ENCODE data around the gene SPG11.
"Not testable (repeated sequence)": the region's sequence is repeated elsewhere in the genome, so short reads cannot be mapped to it uniquely, and the experiment has no call there.

The SPG11 gene

GRCh38 chr15:44550256-44550655 lies 113.2 kb downstream of the SPG11 start:
- DNase-seq: no peak

DNA sequence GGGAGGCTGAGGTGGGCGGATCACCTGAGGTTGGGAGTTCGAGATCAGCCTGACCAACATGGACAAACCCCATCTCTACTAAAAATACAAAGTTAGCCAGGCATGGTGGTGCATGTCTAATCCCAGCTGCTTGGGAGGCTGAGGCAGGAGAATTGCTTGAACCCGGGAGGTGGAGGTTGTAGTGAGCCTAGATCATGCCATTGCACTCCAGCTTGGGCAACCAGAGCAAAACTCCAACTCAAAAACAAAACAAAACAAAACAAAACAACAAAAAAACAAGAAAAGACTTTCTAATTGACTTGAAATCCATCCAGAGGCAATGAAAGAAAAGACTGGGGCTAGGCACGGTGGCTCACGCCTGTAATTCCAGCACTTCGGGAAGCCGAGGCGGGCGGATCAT lies 114.3 kb downstream of the SPG11 start:
- not testable (repeated sequence) for DNase-seq

GRCh38 chr15:44545913-44546802 lies 117.3 kb downstream of the SPG11 start:
- peak; percentile 47 for DNase-seq

DNA sequence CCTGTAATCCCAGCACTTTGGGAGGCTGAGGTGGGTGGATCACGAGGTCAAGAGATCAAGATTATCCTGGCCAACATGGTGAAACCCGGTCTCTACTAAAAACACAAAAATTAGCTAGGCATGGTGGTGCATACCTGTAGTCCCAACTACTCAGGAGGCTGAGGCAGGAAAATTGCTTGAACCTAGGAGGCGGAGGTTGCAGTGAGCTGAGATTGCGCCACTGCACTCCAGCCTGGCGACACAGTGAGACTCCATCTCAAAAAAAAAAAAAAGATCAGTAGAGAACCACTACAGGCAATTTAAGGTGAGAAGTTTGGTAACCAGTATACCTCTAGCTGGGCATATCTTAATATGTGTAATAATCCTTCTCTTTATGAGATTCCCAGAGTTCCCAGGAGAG lies 118.7 kb downstream of the SPG11 start:
- not testable (repeated sequence) for DNase-seq

DNA sequence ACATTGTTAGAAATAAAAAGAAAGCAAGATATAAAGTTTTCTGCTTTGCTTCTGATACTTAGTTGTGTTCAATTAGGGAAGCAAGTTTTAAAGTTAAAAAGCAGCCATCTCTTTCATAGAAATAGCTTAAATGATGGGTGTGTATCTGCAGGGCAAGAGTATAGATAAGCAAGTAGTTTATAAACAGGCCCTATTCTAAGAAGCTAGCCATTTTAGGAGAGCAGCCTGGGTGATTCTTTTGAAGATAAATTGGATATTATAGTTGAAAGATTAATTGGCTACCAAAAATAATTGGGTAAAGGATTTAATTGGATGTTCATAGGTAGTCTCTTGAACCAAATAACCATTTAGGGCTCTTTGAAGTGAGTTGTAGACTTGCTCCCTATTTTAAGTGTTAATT lies 120.9 kb downstream of the SPG11 start:
- no peak for DNase-seq

- no peak for DNase-seq
Measured at GRCh38 chr15:44541282-44541958, 122.0 kb downstream of the SPG11 start.

- peak; percentile 34 for DNase-seq
Measured at GRCh38 chr15:44537735-44538240, 125.7 kb downstream of the SPG11 start.

DNA sequence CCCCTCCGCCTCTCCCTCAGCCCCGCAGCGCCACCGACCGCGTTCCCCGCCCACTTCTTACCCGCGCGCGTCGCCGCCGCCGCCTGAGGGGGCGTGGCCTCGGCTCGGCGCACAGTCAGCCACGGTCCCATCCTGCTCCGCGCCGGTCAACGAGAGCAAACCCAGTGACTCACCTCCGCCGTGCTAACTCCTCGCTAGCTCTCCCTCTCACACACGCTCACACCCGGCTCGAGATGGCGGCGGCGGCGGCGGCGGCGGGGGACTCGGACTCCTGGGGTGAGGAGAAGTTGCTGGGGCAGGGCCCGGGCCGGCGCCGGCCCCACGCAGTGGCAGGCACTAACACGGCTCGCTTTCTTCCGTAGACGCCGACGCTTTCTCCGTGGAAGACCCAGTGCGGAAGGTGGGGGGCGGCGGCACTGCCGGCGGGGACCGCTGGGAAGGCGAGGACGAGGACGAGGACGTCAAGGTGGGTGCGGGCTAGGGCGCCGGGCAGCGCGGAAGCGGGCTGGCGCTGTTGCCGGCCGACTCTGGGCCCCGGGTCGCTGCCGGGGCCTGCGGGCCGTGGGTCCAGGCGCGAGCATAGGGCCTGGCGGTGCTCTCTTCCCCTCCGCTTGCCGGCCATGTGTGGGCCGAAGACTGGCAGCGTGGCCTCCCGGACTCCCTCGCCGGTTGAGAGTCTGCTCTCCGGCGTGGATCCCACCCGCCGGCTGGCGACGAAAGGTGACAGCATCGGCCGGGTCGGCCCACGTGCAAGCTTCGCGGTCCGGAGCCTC lies 126.3 kb downstream of the SPG11 start, which contains the start of gene EIF3J:
Gene EIF3J, plus strand, starts transcription at position 186 of the 773 bp plus-strand sequence. Its CDS starts 48 bp downstream, at position 234.
- DNase-seq: peak; percentile 96

DNA sequence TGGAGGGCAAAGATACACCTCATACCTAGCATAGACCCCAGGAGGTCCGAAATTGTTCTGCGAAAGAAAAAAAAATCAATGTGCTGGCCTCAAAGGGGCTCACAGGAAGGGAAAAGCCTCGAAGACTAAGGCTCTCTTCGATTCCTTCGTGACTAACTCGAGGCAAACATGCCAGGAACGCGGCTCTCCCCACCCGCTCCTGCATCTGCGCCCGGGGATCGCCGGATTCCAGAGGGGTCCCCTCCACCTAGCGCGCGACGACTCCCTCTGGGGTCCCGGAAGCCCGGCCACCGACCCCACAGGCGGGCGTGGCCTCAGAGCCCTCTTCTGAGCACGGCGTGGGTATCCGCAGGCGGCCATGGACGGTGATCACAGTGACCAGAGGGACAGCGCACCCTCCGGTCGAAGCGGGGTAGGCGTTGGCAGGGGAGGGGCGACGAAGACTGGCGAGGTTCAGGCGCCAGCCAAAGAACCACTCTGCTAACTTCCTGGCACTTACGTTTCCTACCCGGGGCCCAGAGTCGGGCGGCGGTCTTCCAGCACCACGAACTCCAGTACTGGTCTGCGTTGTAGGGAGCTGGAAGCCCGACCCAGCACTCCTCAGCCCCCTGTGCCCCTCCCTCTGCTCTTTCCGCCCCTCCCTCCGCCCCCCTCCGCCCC lies 127.0 kb downstream of the SPG11 start:
- no peak for DNase-seq

GRCh38 chr15:44535523-44536301 lies 127.8 kb downstream of the SPG11 start:
- DNase-seq: no peak

- DNase-seq: no peak
Measured at GRCh38 chr15:44535092-44535491, 128.4 kb downstream of the SPG11 start.

DNA sequence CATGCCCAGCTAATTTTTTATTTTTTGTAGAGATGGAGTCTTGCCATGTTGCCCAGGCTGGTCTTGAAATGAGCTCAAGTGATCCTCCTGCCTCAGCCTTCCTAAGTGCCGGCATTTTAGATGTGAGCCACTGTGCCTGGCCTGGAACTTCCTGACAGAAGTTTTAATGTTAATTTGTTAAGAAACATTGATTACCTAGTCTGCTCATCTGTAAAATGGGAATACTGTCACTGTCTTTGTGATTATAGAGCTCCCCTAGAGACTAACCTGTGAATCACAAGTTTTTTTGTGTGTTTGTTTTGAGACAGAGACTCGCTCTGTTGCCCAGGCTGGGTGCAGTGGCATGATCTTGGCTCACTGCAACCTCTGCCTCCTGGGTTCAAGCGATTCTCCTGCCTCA lies 130.8 kb downstream of the SPG11 start:
- DNase-seq: peak; percentile 13

GRCh38 chr15:44532275-44532674 lies 131.2 kb downstream of the SPG11 start:
- DNase-seq: not testable (repeated sequence)

DNA sequence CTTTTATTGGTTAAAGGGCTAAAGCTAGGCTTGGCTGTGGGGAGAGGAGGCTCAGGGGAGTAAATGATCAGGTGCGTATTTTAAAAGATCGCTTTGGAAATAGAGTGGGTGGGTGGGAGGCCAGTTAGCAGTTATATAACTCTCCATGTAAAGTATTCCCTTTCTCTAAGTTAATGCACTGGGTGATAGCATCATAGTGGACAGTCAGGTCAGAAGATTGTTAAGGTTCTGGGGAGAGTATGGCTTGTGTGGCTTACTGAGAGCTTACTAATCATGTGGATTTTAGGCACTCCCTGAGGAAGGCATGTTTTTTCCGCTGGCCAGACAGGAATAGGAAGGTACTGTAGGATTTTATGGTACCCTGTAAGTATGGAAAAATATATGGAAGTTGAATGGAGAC lies 132.8 kb downstream of the SPG11 start:
- no peak for DNase-seq

DNA sequence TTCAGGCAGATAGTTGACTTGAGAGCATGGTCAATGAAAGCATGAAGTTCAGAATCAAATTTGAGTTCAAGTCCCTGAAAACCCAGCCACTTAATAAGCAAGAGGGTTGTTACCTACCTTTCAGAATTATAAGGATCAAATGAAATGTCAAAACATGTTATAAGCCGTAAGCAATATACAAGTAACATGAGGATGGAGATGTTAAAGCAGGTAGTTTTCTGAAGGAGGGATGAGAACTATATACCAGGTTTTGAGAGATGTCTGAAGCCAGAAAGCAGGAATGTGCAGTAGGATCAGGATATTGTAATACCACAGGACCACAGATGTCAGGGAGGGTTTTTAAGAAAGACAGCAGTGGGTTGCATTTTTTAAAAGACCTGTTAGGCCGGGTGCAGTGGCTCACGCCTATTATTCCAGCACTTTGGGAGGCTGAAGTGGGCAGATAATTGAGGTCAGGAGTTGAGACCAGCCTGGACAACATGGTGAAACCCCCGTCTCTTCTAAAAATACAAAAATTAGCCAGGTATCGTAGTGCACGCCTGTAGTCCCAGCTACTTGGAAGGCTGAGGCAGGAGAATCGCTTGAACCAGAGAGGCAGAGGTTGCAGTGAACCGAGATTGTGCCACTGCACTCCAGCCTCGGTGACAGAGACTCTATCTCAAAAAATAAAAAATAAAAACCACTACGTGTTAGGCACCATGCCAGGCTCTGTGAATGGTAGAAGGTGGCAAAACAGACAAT lies 133.4 kb downstream of the SPG11 start:
- DNase-seq: no peak

DNA sequence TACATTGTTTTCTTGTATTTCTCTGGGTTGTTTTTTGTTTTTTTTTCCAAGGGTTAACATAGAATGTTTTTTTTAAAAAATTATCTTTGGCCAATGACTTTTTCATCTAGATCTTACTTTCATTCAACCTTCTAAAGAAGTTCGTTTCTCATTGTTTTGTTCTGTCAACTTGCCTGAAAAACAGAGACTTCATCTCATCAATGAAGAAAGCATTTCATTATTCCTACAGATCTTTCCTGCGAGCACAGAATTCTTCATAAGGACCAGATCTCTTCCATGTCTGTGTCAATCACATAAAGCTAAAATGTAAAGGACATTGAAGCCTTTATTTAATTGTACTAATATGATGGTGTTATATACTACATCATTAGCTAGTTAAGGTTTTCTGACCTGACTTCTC lies 136.2 kb downstream of the SPG11 start:
- no peak for DNase-seq

DNA sequence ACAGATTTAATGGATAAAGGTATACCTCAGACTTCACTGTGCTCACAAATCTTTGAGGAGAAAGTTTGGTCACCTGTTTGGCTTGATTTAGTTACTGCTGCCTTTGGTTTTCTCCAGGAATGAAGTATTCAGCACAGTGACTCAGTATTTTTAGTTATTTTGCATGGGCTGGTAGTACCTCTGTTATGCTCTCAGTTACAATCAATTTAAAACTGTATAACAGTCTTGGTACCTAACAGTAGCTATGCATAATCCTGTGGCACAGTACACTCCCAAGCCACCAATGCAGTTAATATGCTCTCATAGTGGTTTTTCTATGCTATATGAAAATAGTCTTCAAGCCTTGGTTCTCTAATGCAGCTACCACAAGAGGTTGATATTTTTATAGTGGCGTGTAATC lies 138.4 kb downstream of the SPG11 start:
- DNase-seq: no peak

- DNase-seq: no peak
Measured at GRCh38 chr15:44519537-44519936, 143.9 kb downstream of the SPG11 start.

DNA sequence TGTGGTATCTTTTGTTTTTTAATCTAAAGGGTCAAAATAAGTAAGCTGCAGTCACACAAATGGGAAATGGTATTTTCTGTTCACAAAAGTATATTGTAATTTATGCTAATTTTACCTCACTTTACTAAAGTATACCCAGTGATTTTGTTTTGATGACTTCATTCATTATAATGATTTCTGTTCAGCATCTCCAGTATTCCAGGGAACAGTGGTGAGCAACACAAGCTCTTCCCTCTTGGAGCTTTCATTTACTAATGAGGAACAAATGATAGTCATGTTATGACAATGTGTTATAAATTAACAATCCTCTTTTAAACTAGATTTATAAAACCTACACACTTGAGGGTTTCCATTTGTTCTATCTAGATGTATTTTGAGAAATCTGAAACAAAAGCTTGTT lies 147.0 kb downstream of the SPG11 start:
- no peak for DNase-seq

All from CD4-positive, alpha-beta T cell treated with Interleukin-4 for 4 hours (primary cell).